Gastrocnemius medialis (tissue), 4 donors: Measurements from ENCODE around the gene SETBP1.

ENCODE experiments used
- CTCF ChIP-seq, 5 experiments: fragments of 450-650 bp in 3 of 5; fragments of 200-600 bp in 2 of 5; sonication (generic) in 2 of 5; IDR thresholded peaks in 4 of 5; conservative IDR thresholded peaks in 1 of 5; 1 replicate in 4 of 5; 2 replicates in 1 of 5; pipeline ENCODE4 v1.5.1; 2016 to 2019; ENCODE audit warnings: antibody characterized with exemption in 5 of 5, mild to moderate bottlenecking in 3 of 5, moderate library complexity in 3 of 5
- POLR2A ChIP-seq, 2 donors: fragments of 450-650 bp; IDR thresholded peaks; one replicate each; pipeline ENCODE4 v1.6.1; 2017; ENCODE audit warnings: antibody characterized with exemption in 2 of 2, mild to moderate bottlenecking in 2 of 2, moderate library complexity in 2 of 2

DNA sequence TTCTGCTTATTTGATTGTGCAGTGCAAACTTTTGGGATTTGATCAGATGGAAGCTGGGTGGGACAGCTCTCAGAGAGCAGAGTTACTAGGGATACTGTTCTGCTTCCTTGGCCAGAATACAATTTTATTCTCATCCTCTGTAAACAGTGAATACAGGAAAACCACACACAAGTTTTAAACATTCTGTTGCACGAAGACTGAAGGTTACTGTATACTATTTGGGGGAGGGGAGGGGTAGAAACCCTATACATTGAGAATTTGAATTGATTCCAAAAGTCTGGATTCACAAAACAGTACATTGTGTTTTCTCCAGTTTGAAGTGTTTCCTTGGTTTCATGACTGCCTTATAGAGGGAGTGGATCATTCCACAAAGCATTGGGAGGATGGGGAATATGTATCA is 149.9 kb downstream of the SETBP1 start:
- TF ChIP-seq CTCF (IDR thresholded peaks at IDR 0.05 in 4 of 5, conservative IDR thresholded peaks at IDR 0.05 in 1 of 5) (no peak), POLR2A (IDR thresholded peaks at IDR 0.05) (no peak)
